Islet of Langerhans (tissue), 1 donor: ENCODE measurements around the gene MEI1.
A peak's percentile ranks its signal among the peaks of the same experiment; 100 is the strongest.
"Not testable (repeated sequence)": the region's sequence is repeated elsewhere in the genome, so short reads cannot be mapped to it uniquely, and the experiment has no call there.

ENCODE experiments used
- FAIRE-seq: peaks from one replicate; lab custom pipeline; 2011; peaks lifted over from hg19 to GRCh38; lab: Jason Lieb, UNC

The MEI1 gene

GRCh38 chr22:41682033-41682807, 17.1 kb upstream of the MEI1 start:
- FAIRE-seq = no peak

DNA sequence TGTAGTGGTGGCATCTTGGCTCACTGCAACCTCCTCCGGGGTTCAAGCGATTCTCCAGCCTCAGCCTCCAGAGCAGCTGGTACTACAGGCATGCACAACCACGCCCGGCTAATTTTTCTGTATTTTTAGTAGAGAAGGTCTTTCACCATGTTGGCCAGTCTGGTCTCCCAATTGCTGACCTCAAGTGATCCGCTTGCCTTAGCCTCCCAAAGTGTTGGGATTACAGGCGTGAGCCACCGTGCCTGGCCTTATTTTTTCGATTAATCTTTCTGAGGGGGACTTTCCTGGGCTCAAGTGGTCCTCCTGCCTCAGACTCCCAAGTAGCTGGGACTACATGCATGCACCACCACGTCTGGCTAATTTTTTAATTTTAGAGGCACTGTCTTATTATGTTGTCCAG, 16.3 kb upstream of the MEI1 start:
- FAIRE-seq = no peak

- no peak for FAIRE-seq
Measured at GRCh38 chr22:41683616-41684015, 15.7 kb upstream of the MEI1 start.

DNA sequence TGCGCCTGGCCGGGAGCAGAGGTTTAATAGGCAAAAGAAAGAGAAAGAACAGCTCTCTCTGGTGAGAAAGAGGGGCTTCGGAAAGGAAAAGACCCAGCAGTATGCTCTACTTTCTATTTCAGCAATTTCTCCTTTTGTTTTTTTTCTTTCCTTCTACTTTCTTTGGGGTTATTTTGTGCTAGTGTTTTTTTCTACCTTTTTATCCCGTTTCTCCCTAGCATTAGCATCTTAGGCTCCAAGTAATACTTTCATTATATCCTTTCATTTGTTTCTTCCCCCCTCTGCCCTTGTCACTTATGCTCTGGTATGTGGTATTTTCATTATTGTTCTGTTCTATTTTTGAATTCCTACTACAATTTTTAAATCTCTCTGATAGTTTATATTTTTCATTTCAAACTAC, 15.1 kb upstream of the MEI1 start:
- FAIRE-seq = no peak

DNA sequence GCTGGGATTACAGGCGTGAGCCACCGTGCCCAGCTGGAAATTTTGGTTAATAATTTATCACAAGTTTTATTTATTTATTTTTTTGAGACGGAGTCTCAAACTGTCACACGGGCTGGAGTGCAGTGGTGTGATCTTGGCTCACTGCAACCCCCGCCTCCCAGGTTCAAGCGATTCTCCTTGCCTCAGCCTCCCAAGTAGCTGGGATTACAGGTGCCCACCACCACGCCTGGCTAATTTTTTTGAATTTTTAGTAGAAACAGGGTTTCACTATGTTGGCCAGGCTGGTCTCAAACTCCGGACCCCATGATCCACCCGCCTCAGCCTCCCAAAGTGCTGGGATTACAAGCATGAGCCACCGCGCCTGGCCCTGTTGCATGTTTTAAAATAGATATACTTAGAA, 12.4 kb upstream of the MEI1 start:
- not testable (repeated sequence) for FAIRE-seq

DNA sequence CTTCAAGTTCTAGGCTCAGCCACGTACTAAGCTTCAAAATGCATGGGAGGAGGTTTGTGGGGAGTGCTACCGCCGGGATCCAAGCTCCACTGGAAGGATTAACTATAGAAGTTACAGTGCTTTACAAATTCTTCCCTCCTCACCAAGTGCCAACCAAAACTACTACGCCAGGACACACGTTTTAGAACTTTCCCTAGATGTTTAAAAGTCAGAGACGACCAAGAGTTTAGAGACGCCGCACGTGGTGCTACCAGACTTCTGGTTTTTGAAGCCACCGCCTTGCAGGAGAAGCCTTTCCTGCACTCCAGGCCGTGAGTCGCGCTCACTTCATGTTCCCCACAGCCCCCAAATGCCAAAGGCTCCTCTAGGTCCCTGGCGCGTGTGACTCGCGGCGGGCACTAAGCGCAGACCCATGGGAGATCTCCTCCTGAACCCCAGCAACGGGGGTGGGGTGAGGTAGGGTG, 11.4 kb upstream of the MEI1 start:
- no peak for FAIRE-seq

GRCh38 chr22:41688365-41689211, 10.7 kb upstream of the MEI1 start, which contains the start of gene SNU13:
SNU13 (minus strand) TSS chr22:41688867; CDS start chr22:41688796, 71 bp downstream.
- FAIRE-seq = no peak

DNA sequence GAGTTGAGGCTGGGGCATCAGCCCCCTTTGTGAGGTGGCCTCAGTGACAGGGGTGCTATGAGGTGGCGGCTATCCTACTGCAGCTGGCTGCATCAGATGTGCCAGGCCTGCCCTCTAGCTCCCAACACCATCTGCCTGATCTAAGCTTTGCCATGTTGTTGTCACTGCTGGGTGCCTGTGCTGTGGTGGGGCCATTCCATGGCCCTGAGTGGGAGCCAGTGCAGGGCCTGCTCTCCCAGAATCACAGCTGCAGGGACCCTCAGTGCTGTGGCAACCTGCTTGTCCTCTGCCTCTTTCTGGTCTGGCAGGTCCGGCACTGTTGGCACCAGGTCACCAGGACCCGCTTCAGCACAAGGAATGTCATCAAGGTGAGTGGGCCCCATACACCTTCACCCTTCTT, 8.8 kb upstream of the MEI1 start:
- no peak for FAIRE-seq

DNA sequence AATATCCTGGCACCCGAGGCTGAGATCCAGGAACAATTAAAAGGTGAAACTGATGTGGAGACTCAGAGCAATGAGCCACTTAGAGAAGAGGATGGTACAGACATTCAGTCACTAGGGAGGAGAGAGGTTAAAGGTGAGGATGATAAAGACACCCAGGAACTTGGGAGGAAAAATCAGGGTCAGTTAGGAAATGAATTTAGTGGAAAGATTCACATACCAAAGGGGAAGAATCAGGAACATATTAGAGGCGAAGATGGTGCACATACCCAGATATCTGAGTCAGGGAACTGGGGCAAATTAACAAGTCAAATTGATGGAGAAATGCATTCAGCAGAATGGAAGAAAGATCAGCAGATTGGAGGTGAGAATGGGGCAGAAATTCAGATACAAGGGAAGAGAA, 4.1 kb upstream of the MEI1 start:
- FAIRE-seq = no peak

GRCh38 chr22:41696703-41697102, 2.6 kb upstream of the MEI1 start:
- FAIRE-seq = no peak

GRCh38 chr22:41697126-41697775, 2.1 kb upstream of the MEI1 start:
- peak; percentile 9 for FAIRE-seq

- FAIRE-seq = no peak
Measured at GRCh38 chr22:41700108-41700364, 733 bp downstream of the MEI1 start.

- no peak for FAIRE-seq
Measured at GRCh38 chr22:41702763-41703162, 3.5 kb downstream of the MEI1 start.

- no peak for FAIRE-seq
Measured at GRCh38 chr22:41709341-41709740, 10.0 kb downstream of the MEI1 start.

DNA sequence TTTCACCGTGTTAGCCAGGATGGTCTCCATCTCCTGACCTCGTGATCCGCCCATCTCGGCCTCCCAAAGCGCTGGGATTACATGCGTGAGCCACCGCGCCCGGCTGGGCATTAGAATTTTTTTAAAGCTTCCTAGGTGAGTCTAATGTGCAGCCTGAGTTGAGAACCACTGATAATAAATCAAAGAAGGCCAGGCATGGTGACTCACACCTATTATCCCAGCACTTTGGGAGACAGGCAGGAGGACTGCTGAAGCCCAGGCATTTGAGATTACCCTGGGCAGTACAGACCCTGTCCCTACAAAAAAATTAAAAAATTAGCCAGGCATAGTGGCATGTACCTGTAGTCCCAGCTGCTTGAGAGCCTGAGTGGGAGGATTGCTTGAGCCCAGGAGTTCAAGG, 13.7 kb downstream of the MEI1 start:
- no peak for FAIRE-seq

DNA sequence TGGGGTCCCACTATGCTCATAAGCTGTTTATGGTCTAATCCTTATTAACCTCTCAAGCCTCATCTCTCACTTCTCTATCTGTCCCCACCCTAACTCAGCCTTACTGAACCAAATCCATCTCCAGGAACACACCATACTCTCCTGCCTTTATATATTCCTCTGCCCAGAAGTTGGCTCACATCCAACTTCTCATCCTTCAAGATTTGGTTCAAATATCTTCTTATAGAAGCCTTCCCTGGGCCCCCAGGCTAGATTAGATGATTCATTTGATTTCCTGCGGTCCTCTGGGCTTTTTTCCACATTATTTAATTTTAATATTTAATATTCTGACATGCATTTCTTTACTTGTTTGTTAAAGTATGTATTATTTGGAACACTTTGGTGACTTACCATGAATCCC, 23.2 kb downstream of the MEI1 start:
- no peak for FAIRE-seq

- FAIRE-seq = no peak
Measured at GRCh38 chr22:41725510-41726110, 26.3 kb downstream of the MEI1 start.

- FAIRE-seq = no peak
Measured at GRCh38 chr22:41731609-41732008, 32.3 kb downstream of the MEI1 start.

DNA sequence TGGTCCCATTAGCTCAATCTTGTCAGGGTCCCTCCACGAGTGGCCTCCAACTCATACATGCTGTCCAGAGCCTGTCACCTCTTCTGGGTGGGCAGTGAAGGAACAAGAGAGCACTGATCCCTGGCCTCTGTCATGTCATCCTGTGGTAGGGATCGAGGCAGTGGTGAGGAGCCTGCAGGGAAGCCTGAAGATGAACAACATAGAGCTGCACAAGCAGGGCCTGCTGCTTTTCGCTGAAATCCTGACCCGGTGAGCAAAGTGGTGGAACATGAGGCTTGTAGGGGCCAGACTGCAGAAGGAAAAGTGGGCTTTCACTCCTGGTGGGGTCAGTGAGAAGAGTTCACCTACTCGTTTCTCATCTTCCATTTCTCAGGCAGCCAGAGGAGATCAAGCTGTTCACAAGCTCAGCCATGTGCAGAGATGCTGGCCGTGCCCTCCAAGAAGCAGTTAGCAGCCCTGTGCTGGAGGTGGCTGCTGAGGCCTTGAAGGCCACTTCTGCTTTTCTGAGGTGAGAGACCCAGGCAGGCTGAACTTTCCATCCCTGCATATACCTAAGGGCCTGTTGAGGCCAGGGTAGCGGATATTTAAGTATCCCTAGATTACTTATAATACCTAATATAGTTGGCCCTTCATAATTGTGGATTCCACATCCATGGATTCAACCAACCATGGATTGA, 32.9 kb downstream of the MEI1 start:
- no peak for FAIRE-seq

GRCh38 chr22:41733241-41733640, 33.9 kb downstream of the MEI1 start:
- not testable (repeated sequence) for FAIRE-seq

DNA sequence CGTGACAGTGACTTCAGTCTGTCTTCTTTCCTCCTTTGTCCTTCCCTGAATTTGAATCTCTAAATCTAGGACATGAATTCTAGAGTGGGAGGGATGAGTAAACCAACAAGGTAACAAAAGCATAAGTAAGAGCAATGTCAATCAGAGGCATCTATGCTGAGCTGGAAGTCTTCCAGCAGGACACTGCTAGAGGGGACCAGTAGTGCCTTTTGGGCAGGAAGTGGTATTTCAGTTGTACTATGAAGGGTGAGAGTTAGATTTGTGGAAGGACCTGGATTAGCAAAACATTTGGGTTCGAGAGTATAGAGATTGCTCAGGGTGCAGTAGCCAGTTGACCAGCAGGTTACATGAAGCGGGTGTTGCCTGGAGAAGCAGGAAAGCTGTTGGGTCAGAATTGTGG, 40.3 kb downstream of the MEI1 start:
- FAIRE-seq = no peak

DNA sequence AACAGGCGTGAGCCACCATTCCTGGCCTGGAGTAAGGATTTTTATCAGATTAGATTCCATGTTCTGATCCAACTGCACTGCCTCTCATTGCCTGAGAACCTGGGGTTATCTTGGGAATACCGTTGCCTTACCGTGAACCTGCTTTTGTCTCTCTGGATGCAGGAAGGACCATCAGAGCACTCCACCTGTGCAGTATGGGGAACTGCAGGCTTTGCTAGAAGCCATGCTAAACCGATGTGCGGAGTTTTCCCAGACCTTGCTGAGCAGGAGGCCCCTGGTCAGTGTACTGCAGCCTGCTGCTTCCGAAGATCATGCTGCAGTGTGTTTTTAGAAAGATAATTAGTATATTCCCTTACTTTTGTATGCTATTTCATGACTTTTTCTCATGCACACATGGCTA, 43.6 kb downstream of the MEI1 start:
- no peak for FAIRE-seq
